ENCODE measurements around the gene KCNE4.

Gene KCNE4

DNA sequence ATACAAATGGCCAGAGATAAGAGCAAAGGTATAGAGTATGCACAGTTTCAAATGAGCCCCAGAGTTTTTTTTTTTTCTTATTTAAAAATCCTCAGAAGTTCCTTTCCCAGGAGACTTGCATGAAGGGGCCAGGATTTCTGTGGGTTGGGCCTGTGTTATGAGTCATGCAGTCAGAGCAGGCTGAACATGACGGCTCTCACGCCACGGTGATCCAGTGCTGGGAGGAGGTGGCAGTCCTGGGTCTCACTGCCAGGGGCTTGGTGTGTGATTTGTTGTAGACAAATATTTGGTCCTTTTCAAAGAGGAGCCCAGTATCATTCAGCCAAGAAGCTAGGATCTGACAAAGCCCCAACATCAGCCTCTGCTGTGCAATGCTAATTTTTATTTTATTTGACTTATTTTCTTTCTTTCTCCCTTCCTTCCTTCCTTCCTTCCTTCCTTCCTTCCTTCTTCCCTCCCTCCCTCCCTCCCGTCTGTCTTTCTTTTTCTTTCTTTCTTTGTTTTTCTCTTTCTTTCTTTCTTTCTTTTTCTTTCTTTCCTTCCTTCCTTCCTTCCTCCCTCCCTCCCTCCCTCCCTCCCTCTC is 10.4 kb upstream of the KCNE4 start:
- DNase-seq (ENCODE audit: low read depth), result no peak

GRCh38 chr2:223042284-223042683 is 9.7 kb upstream of the KCNE4 start:
- DNase-seq (ENCODE audit: low read depth), result no peak

DNA sequence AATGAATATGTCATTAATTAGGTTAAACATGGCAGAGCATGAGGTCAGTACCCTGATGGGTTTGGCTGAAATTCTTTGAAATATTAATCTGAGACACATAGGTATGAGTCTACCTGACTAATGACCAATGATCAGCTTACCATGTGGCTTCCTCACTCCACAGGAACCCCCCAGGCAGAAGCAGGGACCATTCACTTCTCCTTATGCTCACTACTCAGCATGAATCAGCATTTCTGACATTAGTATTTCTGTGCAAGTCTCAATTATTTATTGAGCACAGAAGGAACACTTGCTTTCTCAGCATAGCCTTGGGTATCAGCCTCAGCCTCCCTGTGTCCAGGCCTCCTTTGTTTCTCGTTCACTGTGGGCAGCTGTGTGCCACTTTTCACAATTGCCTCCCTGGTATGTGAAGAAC is 9.3 kb upstream of the KCNE4 start:
- DNase-seq (ENCODE audit: low read depth), result no peak

DNA sequence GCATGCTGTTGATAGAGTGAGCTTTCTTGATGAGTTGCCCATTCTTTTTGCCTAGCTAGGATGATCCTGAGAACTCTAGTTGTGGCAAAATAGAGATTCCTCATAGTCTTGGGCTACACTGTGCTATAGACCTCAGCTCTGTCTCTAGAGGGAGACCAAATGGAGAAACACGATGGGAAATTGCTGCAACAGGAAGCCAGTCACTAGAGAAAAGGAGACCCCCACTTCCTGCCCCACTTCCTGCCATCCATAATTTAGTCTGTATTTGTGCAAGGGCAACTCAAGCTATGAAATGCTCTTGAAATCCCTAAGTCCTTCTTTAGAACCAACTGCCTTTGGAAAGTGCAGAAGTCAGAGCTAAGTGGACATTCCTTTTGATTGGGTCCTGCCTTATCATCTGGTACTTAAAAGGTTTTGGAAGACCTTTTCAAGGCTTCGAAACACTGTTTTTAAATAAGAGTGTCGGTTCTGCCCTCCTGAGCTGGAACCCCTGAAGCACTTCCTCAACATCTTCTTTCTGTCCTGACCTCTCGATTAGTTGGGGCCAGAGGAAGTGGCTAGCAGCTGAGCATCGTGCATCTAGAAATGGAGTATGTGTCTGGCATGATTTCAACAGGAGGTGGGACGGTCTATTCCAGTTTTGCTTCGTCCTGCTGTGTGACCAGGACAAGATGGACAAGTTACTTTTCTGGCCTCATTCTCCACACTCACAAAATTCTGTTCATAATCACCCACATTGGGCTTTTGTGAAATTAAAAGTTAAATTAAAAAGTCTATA is 8.6 kb upstream of the KCNE4 start:
- DNase-seq (ENCODE audit: low read depth), result no peak

DNA sequence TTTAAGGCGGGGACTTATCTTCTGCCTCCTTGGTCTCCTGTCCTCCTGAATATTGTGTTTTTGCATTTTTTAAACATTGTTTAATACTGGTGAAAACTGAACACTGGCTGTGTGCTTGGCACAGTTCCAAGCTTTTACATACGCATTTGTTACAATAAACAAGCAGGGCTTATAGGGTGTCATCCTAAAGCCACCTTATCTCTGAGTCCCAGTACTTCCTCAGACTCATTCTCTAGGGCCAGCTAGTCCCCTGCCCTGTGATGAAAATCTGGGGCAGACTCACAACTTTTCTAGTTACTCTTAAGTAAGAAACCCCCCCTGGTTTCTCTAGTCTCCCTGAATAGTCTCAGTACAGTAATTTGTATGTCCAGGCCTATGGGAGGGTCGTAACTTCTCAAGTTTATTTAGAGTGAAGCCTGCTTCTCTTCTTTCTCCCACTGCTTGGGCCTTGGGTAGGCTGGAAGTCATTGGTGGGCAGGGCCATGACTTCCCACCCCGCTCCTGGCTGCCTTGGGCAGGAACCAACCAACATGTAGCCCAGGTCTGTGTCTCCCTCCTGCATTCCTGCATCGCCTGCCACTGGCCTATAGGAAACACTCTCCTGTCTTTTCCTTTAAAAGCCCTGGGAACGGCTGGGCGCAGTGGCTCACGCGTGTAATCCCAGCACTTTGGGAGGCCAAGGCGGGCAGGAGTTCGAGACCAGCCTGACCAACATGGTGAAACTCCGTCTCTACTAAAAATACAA is 7.7 kb upstream of the KCNE4 start:
- no peak for DNase-seq (ENCODE audit: low read depth)

GRCh38 chr2:223044916-223045700 is 6.9 kb upstream of the KCNE4 start:
- DNase-seq (ENCODE audit: low read depth), result no peak

- no peak for DNase-seq (ENCODE audit: low read depth)
These were observed 5.4 kb upstream of the KCNE4 start for GRCh38 chr2:223046470-223047040.

- no peak for DNase-seq (ENCODE audit: low read depth)
These were observed 4.7 kb upstream of the KCNE4 start for GRCh38 chr2:223047260-223047761.

DNA sequence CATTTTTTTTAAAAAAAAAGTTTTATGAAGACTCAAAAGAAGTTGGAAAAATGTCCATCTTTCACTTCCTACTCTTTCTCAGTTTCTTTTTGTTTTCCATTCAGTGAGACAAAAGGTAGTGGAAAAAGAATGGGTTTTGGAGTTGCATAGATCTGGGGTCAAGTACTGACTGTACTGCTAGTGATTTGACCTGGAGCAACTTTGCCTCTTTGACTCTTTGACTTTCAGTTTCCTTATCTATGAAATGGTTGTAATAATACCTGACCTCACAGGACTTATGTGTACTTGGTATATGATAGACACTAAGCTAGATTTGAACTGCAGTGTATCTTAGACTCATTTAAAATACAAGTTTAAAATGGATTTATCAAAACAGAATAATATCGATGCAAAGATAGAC is 3.5 kb upstream of the KCNE4 start:
- no peak for DNase-seq (ENCODE audit: low read depth)

DNA sequence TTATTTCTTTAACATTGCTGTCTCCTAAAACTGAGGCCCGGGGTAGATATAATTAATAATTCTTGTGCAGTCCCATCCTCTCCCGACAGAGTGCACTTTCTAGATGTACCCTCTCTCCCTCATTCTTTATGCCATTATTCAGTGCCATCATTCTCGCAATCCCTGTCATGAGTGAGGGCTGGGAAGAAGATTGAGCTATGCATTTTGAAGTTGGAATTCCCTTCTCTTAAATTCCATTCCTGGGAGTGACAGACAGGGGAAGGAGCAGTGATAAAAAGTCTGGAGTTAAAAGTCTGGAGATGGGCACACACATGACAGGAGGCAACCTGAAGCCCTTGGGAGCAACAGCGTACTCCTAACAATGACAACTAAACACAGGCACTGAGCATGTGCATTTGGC is 2.6 kb upstream of the KCNE4 start:
- DNase-seq (ENCODE audit: low read depth), result no peak

- no peak for DNase-seq (ENCODE audit: low read depth)
These were observed 1.8 kb upstream of the KCNE4 start for GRCh38 chr2:223050188-223050587.

DNA sequence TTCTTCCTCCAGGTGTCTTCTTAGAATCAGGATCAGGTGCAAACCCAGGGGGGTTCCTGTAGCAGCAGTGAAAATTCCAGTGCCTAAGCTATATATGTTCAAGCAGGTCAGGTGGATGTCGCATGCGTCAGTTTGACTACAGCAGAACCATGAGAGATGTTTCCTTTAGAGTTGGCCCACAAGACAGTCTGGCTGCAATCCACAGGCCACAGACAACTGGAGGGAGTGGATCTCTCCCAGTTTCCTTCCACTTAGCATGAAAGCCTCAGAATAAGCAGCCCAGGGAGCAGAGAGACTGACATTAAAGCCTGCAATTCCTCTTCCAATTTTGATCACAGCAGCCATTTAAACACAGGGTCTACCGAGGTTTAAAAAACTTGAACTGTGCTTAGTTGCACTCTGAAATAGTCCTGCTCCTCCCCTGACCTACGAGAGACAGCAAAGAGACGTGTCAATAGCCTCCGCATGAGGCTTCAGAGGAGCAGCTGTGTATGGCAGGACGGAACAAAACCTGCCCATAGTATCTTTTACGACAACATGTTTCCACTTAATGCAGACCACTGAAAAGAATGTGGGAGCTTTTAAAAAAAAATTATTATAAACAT is 988 bp upstream of the KCNE4 start:
- DNase-seq (ENCODE audit: low read depth), result no peak

DNA sequence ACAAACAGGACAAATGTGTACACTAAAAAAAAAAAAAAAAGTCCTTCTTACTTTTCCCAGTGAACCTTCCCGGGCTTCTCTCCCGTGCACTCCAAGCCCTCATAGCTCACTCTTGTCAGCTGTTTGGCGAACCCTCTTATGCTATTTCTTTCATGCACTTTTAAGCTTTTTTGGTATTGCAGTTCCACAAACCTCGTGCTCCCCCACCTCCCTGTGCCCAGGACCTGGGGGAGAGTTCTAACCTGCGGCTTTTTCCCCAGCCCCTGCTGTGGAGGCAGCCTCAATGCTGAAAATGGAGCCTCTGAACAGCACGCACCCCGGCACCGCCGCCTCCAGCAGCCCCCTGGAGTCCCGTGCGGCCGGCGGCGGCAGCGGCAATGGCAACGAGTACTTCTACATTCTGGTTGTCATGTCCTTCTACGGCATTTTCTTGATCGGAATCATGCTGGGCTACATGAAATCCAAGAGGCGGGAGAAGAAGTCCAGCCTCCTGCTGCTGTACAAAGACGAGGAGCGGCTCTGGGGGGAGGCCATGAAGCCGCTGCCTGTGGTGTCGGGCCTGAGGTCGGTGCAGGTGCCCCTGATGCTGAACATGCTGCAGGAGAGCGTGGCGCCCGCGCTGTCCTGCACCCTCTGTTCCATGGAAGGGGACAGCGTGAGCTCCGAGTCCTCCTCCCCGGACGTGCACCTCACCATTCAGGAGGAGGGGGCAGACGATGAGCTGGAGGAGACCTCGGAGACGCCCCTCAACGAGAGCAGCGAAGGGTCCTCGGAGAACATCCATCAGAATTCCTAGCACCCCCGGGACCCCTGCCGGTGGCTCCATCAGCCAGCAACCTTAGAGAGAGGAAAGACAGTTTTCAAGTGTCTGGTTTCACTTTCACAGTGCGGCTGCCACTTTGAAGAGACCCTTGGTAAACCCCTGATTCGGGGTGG is 826 bp downstream of the KCNE4 start:
- no peak for DNase-seq (ENCODE audit: low read depth)

GRCh38 chr2:223053484-223054192 is 1.6 kb downstream of the KCNE4 start:
- no peak for DNase-seq (ENCODE audit: low read depth)

GRCh38 chr2:223054193-223054781 is 2.3 kb downstream of the KCNE4 start:
- DNase-seq (ENCODE audit: low read depth), result no peak

DNA sequence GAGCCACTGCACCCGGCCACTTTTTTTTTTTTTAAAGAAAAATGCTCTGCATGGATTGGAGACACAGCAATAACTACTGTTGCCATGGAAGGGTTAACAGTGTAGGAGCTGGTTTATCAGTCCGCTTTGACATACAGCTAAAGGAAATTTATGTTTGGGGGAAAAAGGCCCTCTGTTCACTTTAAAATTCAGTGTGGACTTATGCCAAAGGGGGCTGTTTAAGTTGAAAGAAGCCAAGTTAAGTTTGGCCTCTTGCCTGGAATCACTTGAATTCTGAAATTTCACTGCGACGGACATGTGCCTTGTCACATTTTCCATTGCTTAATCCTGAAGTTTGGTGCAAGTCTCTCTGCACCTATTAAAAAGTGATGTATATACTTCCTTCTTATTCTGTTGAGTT is 3.1 kb downstream of the KCNE4 start:
- DNase-seq (ENCODE audit: low read depth), result no peak

DNA sequence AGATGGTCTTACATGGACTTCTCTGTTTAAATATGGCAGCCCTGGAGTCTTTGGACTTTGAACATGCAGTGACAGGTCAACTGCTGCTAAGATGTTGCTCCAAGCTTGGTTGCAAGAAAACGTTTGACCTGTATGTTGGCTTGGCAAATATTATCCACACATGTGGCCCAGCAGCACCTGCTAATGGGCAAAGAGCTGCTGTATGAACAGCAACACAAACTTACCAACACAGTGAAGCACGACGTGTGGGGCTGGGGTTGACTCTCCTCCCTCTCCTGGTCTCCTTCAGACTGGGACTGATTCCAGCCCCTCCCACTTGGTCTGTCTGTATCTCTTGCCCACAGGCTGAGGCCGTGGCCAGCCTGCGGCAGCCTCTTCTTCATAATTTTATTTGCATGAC is 3.8 kb downstream of the KCNE4 start:
- DNase-seq (ENCODE audit: low read depth), result no peak

DNA sequence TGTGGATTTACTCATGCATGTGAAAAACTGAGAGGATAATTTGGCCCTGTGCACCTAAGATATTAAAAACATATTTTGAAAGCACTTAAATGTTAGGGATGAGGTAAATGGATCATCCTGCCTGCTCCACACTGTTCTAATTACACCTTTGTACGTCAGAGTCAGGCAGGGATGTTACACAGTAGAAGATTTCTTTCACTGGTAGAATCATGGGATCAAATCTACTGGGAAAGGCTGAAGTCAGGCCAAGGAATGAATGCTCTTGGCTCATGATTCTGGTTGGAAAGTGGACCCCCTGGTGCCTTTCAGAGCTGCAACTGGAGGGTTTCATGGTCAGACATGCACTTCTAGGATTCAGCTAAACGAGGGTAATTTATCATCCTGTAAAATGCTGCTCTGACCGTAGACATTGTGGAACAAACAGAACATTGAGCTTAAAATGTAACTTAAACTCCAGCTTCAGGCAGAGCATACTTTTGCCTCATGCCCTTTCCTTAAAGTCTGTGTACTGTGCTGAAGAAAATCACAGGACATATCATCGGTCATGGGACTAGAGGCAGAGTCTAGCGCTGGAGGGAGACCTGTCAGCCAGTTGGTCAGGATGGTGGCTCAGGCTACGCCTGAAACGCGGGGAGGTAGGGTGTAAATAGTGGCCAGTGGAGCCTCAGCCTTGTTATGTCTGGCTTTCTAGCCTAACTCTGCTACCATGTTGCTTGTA is 4.9 kb downstream of the KCNE4 start:
- DNase-seq (ENCODE audit: low read depth), result no peak

DNA sequence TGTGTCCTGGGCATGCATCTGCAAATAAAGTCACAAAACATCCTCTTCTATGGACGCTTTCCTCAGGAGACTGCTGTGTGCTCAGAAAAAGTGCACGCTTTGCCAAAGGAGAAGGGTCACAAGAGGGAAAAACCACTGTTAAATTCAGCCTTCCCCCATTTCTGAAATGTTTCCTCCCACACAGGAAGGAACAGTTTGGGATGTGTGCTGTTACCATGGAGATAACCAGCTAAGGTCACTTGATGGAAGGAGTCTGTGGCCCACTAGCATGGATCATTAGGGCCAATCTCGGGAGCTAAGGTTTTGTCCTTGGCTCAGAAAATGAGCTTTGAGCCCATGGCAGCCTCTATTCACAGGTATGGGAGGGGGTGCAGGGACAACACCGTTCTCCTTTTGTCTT is 5.6 kb downstream of the KCNE4 start:
- DNase-seq (ENCODE audit: low read depth), result no peak

Data from stimulated activated CD8-positive, alpha-beta memory T cell treated with anti-CD3 and anti-CD28 coated beads, Interleukin-12 subunit alpha, Interleukin-12 subunit beta, amount 100 ng/mL, for 4 hours (primary cell).